Measurements from ENCODE around the gene OR10X1. TPM values are rescaled to one million over a fixed set of nuclear protein-coding genes. Genes with fewer than 3 reads are reported as not detected.

The OR10X1 gene
- polyA plus RNA-seq, 1 of the 3 experiments (the other 2 are of a cell fraction), result not detected

DNA sequence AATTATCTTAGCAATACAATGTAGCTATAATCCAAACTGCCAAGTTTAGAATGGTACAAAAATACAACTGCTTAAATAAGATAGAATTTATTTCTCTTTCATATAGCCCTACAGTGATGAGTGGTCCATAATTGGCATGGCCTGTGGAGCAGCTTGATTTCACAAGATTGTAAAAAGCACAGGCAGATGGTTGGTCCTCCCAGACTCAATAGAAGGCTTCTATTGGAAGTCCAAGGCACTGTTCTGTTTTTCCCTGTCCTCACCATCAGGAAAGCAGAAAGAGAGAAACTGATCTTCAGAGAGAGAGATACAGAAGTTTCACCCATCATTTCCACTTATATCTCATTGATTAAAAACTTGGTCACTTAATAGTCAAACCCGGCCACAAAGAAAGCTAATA is 7.5 kb downstream of the OR10X1 start:
- Histone ChIP-seq H3K4me2 (no peak overlapping the region), H3F3A (replicated peaks; ENCODE audit: insufficient read depth) (no peaks in the 10 kb centered on the region), H3K27ac (ENCODE audit: low read depth in 2 of 2, low read length in 1 of 2) (no peak overlapping the region), H2AFZ (ENCODE audit: low read depth) (no peak overlapping the region), H4K20me1 (ENCODE audit: insufficient read depth) (no peaks in the 10 kb centered on the region), H3K9me2 (no peaks in the 10 kb centered on the region), H3K9me3 (no peaks in the 10 kb centered on the region), H3K4me3 (ENCODE audit: low read depth in 2 of 2, low read length in 1 of 2) (no peak overlapping the region), H3K27me3 (ENCODE audit: insufficient read depth) (no peaks in the 10 kb centered on the region), H3K9ac (no peak overlapping the region), H3K79me2 (ENCODE audit: insufficient read depth) (no peaks in the 10 kb centered on the region), H3K36me3 (replicated peaks in 1 of 2; ENCODE audit: control insufficient read depth in 1 of 2, insufficient read depth in 2 of 2, low read length in 1 of 2) (no peaks in the 10 kb centered on the region), H3K4me1 (ENCODE audit: control insufficient read depth in 1 of 2, insufficient read depth in 2 of 2, low read depth in 1 of 2, low read length in 1 of 2) (no peaks in the 10 kb centered on the region)
- TF ChIP-seq POLR2AphosphoS5 (IDR thresholded peaks at IDR 0.05; ENCODE audit: low read depth, low read length) (no peak), FOXJ3 (CRISPR knock-in tag; IDR thresholded peaks at IDR 0.05) (no peak), TAF1 (IDR thresholded peaks at IDR 0.05; ENCODE audit: borderline replicate concordance, low read depth, low read length) (no peak), EZH2phosphoT487 (IDR thresholded peaks at IDR 0.05; ENCODE audit: borderline replicate concordance, low read depth) (no peak), RFX5 (IDR thresholded peaks at IDR 0.05; ENCODE audit: low read length) (no peak), FOXM1 (IDR thresholded peaks at IDR 0.05; ENCODE audit: low read depth) (no peak), JUND (IDR thresholded peaks at IDR 0.05) (no peak), NRF1 (IDR thresholded peaks at IDR 0.05; ENCODE audit: low read depth, low read length) (no peak), SIN3A (IDR thresholded peaks at IDR 0.05; ENCODE audit: borderline replicate concordance, low read depth, low read length) (no peak), MXI1 (IDR thresholded peaks at IDR 0.05; ENCODE audit: low read depth, low read length) (no peak), GABPA (IDR thresholded peaks at IDR 0.05; ENCODE audit: low read depth) (no peak)
- TF ChIP-seq, protein P1, sequence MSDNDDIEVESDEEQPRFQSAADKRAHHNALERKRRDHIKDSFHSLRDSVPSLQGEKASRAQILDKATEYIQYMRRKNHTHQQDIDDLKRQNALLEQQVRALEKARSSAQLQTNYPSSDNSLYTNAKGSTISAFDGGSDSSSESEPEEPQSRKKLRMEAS (IDR thresholded peaks at IDR 0.05; ENCODE audit: low read depth), result no peak
- ChIA-PET CTCF (interaction anchor here (1.3 kb wide), 1 partner anchor 12 kb away, joined by 4 read pairs; no protein-coding TSS in a partner anchor), POLR2A (no interaction called here)
- 0% methylated on average over 1 of the region's 1 CpG for WGBS (ENCODE audit: low lambda C conversion rate)
- DNase-seq, result no peak

- no peak within 1 kb of the TSS for H2AFZ ChIP-seq (ENCODE audit: low read depth)
- H4K20me1 ChIP-seq (ENCODE audit: insufficient read depth), result no peaks in the 10 kb centered on the region
- TF ChIP-seq GATA2 (CRISPR knock-in tag; IDR thresholded peaks at IDR 0.05) (no peak), CTCF (IDR thresholded peaks at IDR 0.05) (no peak), USF2 (IDR thresholded peaks at IDR 0.05; ENCODE audit: borderline replicate concordance, low read depth, low read length) (no peak), MXI1 (IDR thresholded peaks at IDR 0.05; ENCODE audit: low read depth, low read length) (no peak)
- TF ChIP-seq, protein P2, sequence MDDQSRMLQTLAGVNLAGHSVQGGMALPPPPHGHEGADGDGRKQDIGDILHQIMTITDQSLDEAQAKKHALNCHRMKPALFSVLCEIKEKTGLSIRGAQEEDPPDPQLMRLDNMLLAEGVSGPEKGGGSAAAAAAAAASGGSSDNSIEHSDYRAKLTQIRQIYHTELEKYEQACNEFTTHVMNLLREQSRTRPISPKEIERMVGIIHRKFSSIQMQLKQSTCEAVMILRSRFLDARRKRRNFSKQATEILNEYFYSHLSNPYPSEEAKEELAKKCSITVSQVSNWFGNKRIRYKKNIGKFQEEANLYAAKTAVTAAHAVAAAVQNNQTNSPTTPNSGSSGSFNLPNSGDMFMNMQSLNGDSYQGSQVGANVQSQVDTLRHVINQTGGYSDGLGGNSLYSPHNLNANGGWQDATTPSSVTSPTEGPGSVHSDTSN (IDR thresholded peaks at IDR 0.05), result no peak
- 0% methylated on average over 3 of the region's 3 CpGs for WGBS (ENCODE audit: low lambda C conversion rate)
- no peaks in the 10 kb centered on the region for H3K4me1 ChIP-seq (ENCODE audit: control insufficient read depth in 1 of 2, insufficient read depth in 2 of 2, low read depth in 1 of 2, low read length in 1 of 2)
- H3K9me3 ChIP-seq, result no peaks in the 10 kb centered on the region
- no peaks in the 10 kb centered on the region for H3K79me2 ChIP-seq (ENCODE audit: insufficient read depth)
- ChIA-PET CTCF (no interaction called here), POLR2A (no interaction called here)
- no peak within 1 kb of the TSS for H3K27ac ChIP-seq (ENCODE audit: low read depth in 2 of 2, low read length in 1 of 2)
- H3F3A ChIP-seq (replicated peaks; ENCODE audit: insufficient read depth), result no peaks in the 10 kb centered on the region
- H3K4me2 ChIP-seq, result no peak within 1 kb of the TSS
- H3K9me2 ChIP-seq, result no peaks in the 10 kb centered on the region
- no peak within 1 kb of the TSS for H3K4me3 ChIP-seq (ENCODE audit: low read depth in 2 of 2, low read length in 1 of 2)
- no peak within 1 kb of the TSS for H3K9ac ChIP-seq
- H3K36me3 ChIP-seq (replicated peaks in 1 of 2; ENCODE audit: control insufficient read depth in 1 of 2, insufficient read depth in 2 of 2, low read length in 1 of 2), result no peaks in the 10 kb centered on the region
- H3K27me3 ChIP-seq (ENCODE audit: insufficient read depth), result no peaks in the 10 kb centered on the region
- DNase-seq, result no peak
Measured at GRCh38 chr1:158570480-158570879, 9.2 kb downstream of the OR10X1 start, which contains the start of gene OR6P1. TSS of gene OR6P1 (minus strand) at chr1:158570580. CDS start at chr1:158563604, 6,976 bp downstream.

Data from SK-N-SH (cell line).